AG10803 (cell line): ENCODE results near the gene FPGS.

ENCODE experiments used
- DNase-seq: peaks from one replicate; pipeline ENCODE4 v3.0.0; 2010; ENCODE audit warnings: low read depth
- H3K4me3 ChIP-seq: 2 replicates; pipeline ENCODE4 v1.5.1; 2011; ENCODE audit warnings: mild to moderate bottlenecking, low read length, control low read depth
- CTCF ChIP-seq: conservative IDR thresholded peaks from 2 replicates; pipeline ENCODE4 v1.5.1; 2011; ENCODE audit warnings: mild to moderate bottlenecking, low read length, control low read depth, inconsistent platforms

Gene FPGS

GRCh38 chr9:127801955-127802575 is 617 bp upstream of the FPGS start:
- DNase-seq = peak; percentile 41
- TF ChIP-seq CTCF = 0 out of 2 replicates have a peak, but pooled peaks have one; percentile 6
- H3K4me3 ChIP-seq = peak overlapping the region; percentile 62

- no peak for TF ChIP-seq CTCF
- DNase-seq = peak; percentile 58
- H3K4me3 ChIP-seq = peak overlapping the region; percentile 87
Measured at GRCh38 chr9:127803507-127804352, 1.0 kb downstream of the FPGS start.

GRCh38 chr9:127805620-127806019 is 2.9 kb downstream of the FPGS start:
- DNase-seq = no peak
- TF ChIP-seq CTCF = peak; percentile 45

GRCh38 chr9:127806871-127807270 is 4.2 kb downstream of the FPGS start:
- H3K4me3 ChIP-seq = no peak overlapping the region
- no peak for TF ChIP-seq CTCF
- DNase-seq = no peak

More at GRCh38 chr9:127805620-127806019, 2.9 kb downstream of the FPGS start:
- no peak overlapping the region for H3K4me3 ChIP-seq

GRCh38 chr9:127808347-127809001 is 5.8 kb downstream of the FPGS start:
- no peak overlapping the region for H3K4me3 ChIP-seq
- no peak for TF ChIP-seq CTCF
- DNase-seq = no peak

GRCh38 chr9:127809002-127809539 is 6.4 kb downstream of the FPGS start:
- DNase-seq = no peak
- no peak overlapping the region for H3K4me3 ChIP-seq
- no peak for TF ChIP-seq CTCF
